HG03521 (cell line): Measurements from ENCODE around the gene ABCC2.
"Not testable (repeated sequence)": the region's sequence is repeated elsewhere in the genome, so short reads cannot be mapped to it uniquely, and the experiment has no call there.

ENCODE experiments used
- ATAC-seq: cut with Tn5 transposase; IDR thresholded peaks from one replicate; pipeline ENCODE4 v1.9.1; 2021; ENCODE audit warnings: mild to moderate bottlenecking, moderate library complexity; ENCODE audit not compliant: unreplicated experiment

Gene ABCC2

DNA sequence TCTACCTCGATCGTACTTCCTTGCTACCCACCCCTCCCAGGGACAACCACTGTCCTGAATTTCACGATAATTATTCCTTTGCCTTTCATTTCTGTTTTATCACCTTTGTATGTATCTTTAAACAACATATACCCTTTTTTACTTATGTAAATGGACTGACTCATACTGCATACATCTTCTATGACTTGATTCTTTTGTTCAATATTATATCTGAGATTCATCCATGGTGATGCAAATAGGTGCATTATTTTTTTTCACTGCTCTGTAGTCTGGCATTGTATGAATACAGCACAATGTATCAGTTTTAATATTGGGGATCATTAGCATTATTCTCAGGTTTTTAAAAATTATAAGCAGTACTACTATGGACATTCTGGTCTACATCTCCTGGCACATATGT, 69.4 kb downstream of the ABCC2 start:
- ATAC-seq: no peak

DNA sequence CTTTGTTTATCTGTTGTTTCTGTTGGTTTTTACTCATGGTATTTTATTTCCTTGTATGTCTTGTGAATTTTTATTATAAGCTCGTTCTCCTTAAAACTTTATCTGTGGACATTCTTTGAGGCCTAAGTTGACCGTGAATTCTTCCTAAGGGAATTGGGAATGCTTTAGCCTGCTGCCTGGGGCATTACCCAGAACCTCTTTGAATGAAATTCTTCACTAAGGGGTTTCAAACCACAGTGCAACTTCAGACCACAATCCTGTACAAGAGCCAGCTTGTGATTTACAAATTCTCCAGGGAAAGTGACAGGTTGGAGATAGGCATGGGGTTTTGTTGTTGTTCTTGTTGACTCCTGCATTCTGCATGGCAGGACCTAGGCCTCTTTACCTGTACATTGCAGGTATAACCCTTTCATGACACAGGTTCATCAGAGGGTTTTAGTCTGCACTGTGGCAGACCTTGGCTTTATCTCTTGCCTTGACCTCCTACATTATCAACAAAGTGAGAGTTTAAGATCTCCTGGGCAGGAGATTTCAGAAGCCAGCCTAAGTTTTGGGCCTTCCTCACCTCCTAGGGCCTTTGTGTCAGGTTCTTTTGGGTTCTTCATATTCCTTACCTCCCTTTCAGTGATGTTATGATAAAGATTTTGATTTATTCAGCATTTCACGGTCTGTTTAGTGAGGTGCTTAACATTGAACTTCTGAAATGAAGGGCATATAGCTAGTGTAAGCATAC, 70.2 kb downstream of the ABCC2 start:
- no peak for ATAC-seq

DNA sequence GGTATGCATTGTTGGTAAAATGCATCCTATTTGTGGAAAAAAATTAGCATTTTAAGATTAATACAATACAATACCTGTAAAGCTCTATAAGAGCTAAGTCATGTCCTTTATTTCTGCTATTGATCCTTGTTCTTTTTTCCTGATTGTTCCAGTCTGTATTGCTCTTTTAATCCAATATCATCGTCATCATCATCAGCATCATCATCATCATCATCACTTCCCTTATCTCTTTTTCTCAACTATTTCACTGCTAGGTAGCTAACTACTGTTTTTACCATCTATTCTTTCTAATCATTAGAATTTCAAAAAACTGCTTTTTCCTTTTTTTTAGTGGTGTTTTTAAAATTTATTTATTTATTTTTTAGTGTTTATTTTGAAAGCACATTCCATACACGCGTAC, 71.2 kb downstream of the ABCC2 start:
- ATAC-seq: no peak

DNA sequence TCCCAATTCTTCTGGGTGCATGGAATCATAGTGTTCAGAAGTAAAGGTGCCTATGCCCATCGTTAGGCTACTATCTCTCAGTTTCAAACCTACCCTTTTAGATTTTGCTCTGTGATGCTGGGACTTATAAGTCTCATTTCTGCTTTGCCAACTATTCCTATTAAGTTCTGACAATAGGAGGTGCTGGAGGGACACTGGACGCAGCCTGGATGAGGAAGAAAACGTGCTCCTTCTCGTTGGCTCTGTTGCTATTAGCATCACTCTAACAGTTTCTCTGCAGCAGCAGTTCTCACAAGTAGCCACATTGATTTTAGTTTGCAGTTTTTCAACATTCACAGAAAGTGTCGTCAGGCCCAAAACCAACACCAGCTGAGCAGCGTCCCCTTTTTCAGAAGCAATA, 72.4 kb downstream of the ABCC2 start:
- ATAC-seq: no peak

DNA sequence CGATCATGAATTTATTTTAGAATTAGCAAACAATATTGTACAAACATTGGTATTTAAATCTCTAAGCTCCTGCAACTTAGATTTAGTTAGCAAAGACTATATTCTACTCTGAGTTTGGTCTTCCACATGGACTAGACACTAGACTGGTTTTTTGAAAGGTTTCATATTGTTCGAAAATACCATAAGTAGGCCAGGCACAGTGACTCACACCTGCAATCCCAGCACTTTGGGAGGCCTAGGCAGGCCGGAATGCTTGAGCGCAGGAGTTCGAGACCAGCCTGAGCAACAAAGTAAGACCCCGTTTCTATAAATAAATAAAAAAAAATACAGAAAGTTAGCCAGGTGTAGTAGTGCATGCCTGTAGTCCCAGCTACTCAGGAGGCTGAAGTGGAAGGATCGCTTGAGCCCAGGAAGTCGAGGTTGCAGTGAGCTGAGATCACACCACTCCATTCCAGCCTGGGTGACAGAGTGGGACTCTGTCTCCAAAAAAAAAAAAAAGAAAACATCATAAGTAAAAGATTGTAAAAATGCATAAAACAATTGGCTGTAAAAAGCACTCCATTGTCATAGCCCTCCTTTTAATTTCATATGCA, 73.1 kb downstream of the ABCC2 start:
- ATAC-seq: no peak

DNA sequence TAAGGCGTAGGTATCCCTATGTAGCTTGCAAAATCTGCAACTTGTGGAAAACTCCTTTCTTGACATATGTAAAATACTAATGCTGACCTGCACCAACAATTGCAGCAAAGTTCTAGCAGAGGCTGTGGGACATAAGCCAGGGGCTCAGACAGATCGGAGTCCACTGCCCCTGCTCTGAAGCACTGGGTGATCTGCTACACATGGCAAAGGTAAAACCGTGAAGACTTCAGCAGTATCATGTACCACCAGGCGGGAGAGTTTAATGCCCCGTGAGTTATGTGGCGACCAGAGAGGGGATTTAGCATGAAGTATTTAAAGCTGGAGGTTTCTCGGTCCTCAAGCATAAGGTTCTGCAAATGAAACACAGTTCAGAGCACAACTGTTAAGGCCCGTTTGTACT, 76.4 kb downstream of the ABCC2 start:
- ATAC-seq: no peak

DNA sequence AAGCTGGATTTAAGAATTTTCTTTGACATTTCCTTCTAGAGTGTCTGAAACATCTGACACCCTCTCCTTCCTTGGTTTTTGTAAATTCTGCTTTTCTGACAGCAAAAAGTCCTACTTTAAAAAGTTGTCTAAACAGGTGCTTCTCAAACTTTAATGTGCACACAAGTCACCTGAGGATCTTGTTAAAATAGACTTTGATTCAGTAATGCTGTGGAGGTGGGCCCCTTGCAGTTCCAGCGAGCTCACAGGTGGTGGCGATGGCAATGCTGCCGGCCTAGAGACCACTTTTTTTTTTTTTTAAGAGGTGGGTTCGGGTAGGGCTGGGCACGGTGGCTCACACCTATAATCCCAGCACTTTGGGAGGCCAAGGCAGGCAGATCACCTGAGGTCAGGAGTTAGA, 77.1 kb downstream of the ABCC2 start:
- no peak for ATAC-seq

DNA sequence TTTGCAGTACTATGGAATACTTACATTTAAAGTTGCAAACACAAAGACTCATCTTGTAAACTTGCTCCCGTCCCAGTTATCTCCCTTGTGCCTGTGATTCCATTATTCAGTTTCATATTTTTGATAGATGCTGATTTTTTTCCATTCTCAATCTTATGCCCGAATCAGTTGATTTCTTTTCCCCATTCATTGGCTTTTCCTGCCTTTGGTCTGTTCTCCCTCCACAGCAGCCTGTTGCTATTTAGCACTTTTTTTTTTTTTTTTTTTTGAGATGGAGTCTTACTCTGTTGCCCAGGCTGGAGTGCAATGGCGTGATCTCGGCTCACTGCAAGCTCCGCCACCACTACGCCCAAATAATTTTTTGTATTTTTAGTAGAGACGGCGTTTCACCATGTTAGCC, 78.0 kb downstream of the ABCC2 start:
- ATAC-seq: no peak

DNA sequence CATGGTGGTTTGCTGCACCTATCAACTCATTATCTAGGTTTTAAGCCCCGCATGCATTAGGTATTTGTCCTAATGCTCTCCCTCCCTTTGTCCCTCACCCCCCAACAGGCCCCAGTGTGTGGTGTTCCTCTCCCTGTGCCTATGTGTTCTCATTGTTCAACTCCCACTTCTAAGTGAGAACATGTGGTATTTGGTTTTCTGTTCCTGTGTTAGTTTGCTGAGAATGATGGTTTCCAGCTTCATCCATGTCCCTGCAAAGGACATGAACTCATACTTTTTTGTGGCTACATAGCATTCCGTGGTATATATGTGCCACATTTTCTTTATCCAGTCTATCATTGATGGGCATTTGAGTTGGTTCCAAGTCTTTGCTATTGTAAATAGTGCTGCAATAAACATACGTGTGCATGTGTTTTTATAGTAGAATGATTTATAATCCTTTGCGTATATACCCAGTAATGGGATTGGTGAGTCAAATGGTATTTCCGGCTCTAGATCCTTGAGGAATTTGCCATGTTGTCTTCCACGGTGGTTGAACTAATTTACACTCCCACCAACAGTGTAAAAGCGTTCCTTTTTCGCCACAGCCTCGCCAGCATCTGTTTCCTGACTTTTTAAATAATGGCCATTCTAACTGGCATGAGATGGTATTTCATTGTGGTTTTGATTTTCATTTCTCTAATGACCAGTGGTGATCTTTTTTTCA, 81.2 kb downstream of the ABCC2 start:
- ATAC-seq: not testable (repeated sequence)

DNA sequence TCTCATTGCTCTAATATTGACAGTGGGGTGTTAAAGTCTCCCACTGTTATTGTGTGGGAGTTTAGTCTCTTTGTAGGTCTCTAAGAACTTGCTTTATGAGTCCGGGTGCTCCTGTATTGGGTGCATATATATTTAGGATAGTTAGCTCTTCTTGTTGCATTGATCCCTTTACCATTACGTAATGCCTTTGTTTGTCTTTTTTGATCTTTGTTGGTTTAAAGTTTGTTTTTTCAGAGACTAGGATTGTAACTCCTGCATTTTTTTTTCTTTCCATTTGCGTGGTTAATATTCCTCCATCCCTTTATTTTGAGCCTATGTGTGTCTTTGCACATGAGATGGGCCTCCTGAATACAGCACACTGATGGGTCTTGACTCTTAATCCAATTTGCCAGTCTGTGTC, 84.8 kb downstream of the ABCC2 start:
- not testable (repeated sequence) for ATAC-seq

DNA sequence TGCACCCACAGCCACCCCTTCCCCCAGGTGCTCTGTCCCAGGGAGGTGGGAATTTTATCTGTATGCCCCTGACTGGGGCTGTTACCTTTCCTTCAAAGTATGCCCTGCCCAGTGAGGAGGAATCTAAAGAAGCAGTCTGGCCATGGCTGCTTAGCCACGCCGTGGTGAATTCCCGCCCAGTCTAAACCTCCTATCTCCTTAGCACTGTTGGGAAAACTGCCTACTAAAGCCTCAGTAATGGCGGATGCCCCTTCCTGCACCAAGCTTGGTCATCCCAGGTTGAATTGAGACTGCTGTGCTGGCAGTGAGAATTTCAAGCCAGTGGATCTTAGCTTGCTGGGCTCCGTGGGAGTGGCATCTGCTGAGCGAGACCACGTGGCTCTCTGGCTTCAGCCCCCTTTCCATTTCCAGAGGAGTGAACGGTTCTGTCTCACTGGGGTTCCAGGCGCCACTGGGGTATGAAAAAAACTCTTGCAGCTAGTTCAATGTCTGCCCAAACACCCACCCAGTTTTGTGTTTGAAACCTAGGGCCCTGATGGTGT, 87.2 kb downstream of the ABCC2 start:
- ATAC-seq: no peak

DNA sequence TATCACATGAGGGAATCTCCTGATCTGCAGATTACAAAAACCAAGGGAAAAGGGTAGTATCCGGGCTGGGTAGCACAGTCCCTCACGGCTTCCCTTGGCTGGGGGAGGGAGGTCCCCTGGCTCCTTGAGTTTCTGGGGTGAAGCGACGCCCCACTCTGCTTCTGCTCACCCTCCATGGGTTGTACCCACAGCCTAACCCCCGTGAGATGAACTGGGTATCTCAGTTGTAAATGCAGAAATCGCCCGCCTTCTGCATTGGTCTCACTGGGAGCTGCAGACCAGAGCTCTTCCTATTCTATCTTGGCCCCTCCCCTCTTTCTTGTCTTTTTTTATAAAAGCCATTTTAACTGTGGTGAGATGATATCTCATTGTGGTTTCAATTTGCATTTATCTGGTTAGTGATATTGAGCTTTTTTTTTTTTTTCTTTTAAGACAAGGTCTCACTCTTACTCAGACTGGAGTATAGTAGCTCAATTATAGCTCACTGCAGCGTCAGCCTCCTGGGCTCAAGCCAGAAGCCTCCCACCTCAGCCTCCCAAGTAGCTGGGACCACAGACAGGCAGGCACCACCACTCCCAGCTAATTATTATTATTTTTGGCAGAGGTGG, 87.8 kb downstream of the ABCC2 start:
- ATAC-seq: no peak

DNA sequence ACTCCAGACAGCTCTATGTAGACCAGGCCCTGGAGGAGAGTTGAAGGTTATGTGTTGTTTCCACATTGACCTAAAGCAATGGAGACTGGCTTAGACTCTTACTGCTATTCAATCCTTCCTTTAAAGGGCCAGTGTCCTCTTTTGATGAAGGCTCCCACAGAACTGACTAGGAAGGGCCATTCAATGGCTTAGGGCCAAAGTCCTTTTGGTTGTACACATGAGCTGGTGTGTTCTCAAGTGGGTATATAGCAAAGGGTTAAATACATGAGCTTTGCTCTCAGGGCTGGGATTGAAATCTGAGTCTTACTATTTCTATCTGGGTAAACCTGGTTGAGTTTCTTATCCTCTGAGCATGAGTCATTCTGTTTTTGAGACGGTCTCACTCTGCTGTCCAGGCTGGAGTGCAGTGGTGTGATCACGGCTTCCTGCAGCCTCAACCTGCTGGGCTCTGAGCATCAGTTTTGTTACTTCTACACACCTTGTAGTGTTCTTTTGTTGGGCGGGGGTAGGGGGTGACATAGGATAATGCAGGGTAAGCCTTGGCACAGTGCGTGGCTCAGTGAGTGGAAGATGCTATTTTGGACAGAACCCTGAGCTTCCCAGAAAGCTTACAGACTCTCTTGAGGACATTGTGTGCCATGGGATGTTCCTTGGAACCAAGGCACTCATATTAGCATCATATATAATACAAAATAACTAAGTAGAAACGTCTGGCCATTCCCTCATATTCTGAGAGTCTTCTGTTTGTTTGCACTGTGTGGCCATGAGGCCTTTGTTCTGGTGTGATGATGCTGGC, 90.1 kb downstream of the ABCC2 start:
- no peak for ATAC-seq

DNA sequence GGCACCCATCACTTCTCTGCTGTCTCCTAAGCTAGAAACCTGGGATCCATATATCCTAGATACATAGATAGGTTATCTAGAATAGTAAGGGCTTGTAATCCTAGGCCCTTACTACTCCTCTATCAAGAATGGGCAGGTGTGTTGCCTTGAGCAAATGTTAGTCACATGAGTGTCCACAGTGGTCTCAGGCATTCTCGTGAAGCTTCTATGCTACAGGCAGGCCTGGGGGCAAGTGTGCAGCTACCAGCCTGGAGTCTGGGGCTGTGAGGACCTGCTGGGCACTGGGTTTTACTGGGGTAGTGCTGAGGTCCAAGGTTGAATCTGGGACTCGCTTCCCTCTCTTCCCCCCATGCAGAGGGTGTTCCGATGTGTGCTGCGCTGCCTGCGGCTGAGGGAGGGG, 91.4 kb downstream of the ABCC2 start:
- ATAC-seq: no peak

DNA sequence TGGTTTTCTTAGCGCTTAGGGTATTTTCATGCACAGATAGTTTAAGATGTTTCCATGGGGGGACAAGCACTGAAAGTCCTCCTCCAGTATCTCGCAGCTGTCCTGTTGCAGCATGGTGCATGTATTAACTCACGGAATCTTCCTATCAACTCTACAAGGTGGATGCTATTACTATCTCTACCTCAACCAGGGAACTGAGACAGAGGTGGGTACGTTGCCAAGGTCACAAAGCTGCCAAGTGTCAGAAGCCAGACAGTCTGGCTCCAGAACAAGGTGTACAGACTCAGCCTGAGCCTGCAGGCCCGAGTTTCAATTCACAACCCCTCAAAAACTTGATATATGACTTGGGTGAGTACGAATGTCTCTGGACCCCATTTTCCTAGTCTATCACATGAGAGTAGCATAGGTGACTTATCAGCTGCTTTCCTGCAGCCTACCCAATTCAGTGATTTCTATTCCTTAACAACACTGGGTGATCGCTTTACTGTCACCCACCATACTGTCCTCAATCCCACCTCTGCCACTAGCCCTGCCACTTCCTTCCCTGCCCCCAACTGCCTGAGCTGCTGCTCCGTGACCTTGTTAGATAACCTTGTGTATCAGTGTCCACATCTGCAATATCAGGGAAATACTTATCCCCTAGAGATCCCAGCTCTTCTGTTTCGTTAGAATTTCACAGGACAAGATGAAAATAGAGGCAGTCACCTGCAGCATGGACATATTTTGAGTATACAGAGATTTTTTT, 92.1 kb downstream of the ABCC2 start:
- ATAC-seq: no peak

DNA sequence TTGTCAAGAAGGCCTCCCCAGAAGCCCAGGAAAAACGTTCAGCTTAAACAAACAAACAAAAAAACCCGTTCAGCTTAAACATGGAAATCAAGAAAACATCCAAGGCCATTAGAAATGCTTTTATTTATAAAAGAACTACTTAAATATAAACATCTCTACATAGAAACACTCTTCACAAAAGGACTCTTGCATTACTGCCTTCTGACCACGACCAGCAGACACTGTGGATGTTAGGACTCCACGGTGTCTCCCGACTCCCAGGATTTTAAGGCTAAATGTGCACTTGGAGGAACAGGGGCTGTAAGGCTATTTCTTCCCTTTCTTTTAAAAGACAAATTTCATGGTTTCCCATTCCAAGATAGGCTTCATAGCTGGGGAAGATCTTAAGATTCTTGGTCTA, 93.0 kb downstream of the ABCC2 start:
- ATAC-seq: no peak

DNA sequence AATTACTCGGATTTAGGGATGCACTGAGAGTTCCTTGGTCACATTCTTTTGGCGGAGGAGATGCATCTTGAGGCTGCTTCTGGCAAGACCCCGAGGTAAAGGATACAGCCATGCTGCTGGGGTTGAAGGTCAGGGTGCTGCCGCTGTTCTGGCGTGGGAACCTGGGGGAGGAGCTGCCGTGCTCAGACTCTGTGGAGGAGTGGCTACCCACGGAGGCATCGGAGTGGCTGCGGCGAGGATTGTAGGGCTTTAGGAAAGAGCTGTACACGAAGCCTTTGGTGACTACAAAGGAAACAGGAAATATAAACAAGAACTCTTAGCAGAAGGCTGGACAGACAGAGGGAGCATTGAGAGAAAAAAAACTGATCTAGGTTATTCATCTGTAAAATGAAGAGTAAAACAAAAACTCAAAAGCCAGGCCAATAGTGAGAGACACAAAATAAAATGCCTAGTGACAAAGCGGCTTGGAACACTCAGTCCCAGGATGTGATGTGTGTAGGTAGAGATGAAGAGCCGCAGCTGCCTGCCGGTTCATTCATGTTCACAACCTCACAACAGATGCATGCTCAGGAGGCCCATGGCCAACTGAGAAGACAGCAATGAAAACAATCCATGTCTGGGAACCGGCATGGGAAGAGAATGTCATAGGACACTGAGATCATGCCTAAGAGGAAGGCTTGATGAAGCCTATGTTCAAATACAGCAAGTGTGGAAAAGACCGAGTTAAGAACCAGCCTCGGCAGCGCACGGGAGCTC, 97.8 kb downstream of the ABCC2 start:
- no peak for ATAC-seq

DNA sequence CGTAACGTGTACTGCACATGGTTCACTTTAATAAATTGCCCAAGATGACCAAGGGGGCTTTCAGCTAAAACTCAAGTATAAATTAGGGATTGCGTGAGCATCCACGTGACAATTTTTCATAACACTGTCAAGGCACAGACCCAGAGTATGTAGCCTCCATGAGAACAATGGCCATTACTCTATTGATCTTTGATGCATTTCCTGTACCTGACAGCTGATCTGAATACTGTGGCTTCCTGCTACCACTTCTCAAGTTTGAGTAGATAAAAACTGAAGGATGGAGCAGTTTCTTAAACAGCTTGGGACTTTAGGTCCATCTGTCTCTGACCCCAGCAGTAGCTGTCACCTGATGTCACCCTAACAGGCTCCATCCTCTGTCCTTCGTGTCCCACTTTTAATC, 98.9 kb downstream of the ABCC2 start:
- ATAC-seq: no peak

DNA sequence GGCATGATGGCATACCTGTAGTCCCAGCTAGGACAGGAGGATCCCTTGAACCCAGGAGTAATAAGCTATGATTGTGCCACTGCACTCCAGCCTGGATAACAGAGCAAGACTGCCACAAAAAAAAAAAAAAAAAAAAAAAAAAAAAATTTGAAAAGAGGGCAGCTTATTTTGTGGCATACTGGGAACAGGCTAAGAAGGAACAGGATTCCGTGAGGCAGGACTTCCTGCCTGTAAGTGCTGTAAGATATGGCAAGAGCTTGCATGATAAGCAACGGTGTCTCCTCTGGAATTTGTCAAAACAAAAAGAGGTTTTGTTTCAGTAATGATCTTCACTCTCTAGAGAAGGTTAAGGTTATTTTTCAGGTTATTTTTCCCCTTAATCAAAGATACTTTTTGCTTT, 101.1 kb downstream of the ABCC2 start:
- no peak for ATAC-seq
